Measurements from ENCODE around the gene AXL. TPM values are rescaled to one million over a fixed set of nuclear protein-coding genes. Genes with fewer than 3 reads are reported as not detected.

Gene AXL
- total and polyA plus RNA-seq, 9 of the 15 experiments (the other 6 are each of a cell fraction or from before 2014, with no cell fraction given), result 0.80 to 6.6 (median 1.6) TPM

- in situ Hi-C loops (cut with MboI), result loop anchor here (5.0 kb wide), 1 partner anchor 61 kb away; no protein-coding TSS in a partner anchor
- peak overlapping the region; percentile 92 to 99 for H3K9ac ChIP-seq (ENCODE audit: insufficient read depth in 1 of 2, low read depth in 2 of 2, low read length in 2 of 2)
- peak; percentile 70 for FAIRE-seq
- intact Hi-C loops (cut with micrococcal nuclease), result loop anchor here (5.0 kb wide), 3 partner anchors 36 to 136 kb away; partner anchors contain the start of gene TGFB1
- ChIA-PET POLR2A (interaction anchor here (0.6 to 3.0 kb wide), 28 partner anchors 9 to 465 kb away, joined by 3 to 16 read pairs (median 5); partner anchors contain the start of genes AXL, B9D2 and TGFB1), CTCF (ENCODE audit: low intra/inter-chr PET ratio) (interaction anchor here (0.7 to 2.7 kb wide), 5 partner anchors 56 to 1123 kb away, joined by 3 to 25 read pairs (median 4); no protein-coding TSS in a partner anchor)
- peaks cover 19% of the 10 kb centered on the region for H3K36me3 ChIP-seq (ENCODE audit: control insufficient read depth, insufficient read depth, low read length)
- H3K27ac ChIP-seq (ENCODE audit: extremely low read depth, low read depth, low read length), result peak overlapping the region; percentile 98
- peak; percentile 40 for ATAC-seq
- under 1% methylated on average over 43 of the region's 46 CpGs for WGBS (ENCODE audit: insufficient coverage, low coverage, missing lambda C conversion rate)
- peak overlapping the region; percentile 94 for H2AFZ ChIP-seq (ENCODE audit: low read depth, low read length)
- BruUV-seq (replicated peaks), result TSS peak; percentile 96
- peaks cover 50% of the 10 kb centered on the region for H3K79me2 ChIP-seq (ENCODE audit: control insufficient read depth, insufficient read depth, low read length)
- H3K9me1 ChIP-seq (ENCODE audit: control insufficient read depth, insufficient read depth, low read length), result no peaks in the 10 kb centered on the region
- H3K4me2 ChIP-seq (ENCODE audit: insufficient read depth, low read length), result peak overlapping the region; percentile 99
- peak overlapping the region; percentile 64 for H3K4me3 ChIP-seq
- peak; percentile 47 to 75 (median 53) for DNase-seq (ENCODE audit: extremely low read depth in 1 of 4, low spot score in 3 of 4)
- H4K20me1 ChIP-seq (replicated peaks; ENCODE audit: control insufficient read depth, insufficient read depth, low read length), result no peaks in the 10 kb centered on the region; the same call in 1 of the 2 replicates
- peaks cover 0 to 18% of the 10 kb centered on the region in 2 experiments; a peak in 2 of 5 replicates for H3K27me3 ChIP-seq (ENCODE audit: control insufficient read depth in 2 of 2, insufficient read depth in 2 of 2, low read length in 2 of 2)
- no peaks in the 10 kb centered on the region for H3K9me3 ChIP-seq (replicated peaks; ENCODE audit: control insufficient read depth, insufficient read depth, low read depth, low read length)
- peaks cover 11 to 31% of the 10 kb centered on the region in 2 experiments; a peak in 4 of 5 replicates for H3K4me1 ChIP-seq (replicated peaks in 1 of 2; ENCODE audit: control insufficient read depth in 2 of 2, insufficient read depth in 2 of 2, low read length in 2 of 2)
- peak; percentile 85 for TF ChIP-seq TBP (optimal IDR thresholded peaks at IDR 0.05; ENCODE audit: low read depth, low read length)
- TF ChIP-seq BMI1 (IDR thresholded peaks at IDR 0.05; ENCODE audit: low read length), result no peak
- TF ChIP-seq CBX5 (IDR thresholded peaks at IDR 0.05; ENCODE audit: borderline replicate concordance, low read depth), result no peak
- peak; percentile 42; the same call in 1 of the 2 replicates for TF ChIP-seq EP300 (IDR thresholded peaks at IDR 0.05; ENCODE audit: low read length)
- 0 out of 2 replicates have a peak, but pooled peaks have one; percentile 30 for TF ChIP-seq CREM (IDR thresholded peaks at IDR 0.05; ENCODE audit: low read depth)
- no peak for TF ChIP-seq DPF2 (IDR thresholded peaks at IDR 0.05)
- TF ChIP-seq AFF4 (CRISPR knock-in tag; IDR thresholded peaks at IDR 0.05), result peak; percentile 73; the same call in 1 of the 2 replicates
- TF ChIP-seq ZNF395 (CRISPR knock-in tag; IDR thresholded peaks at IDR 0.05), result no peak
- no peak for TF ChIP-seq SMARCC2 (IDR thresholded peaks at IDR 0.05; ENCODE audit: low read depth)
- no peak for TF ChIP-seq GATAD2A (IDR thresholded peaks at IDR 0.05)
- TF ChIP-seq ZBTB1 (CRISPR knock-in tag; IDR thresholded peaks at IDR 0.05; ENCODE audit: borderline replicate concordance, low read depth), result peak; percentile 97
- 0 out of 2 replicates have a peak, but pooled peaks have one; percentile 12 for TF ChIP-seq PKNOX1 (IDR thresholded peaks at IDR 0.05)
- TF ChIP-seq ZBTB9 (CRISPR knock-in tag; IDR thresholded peaks at IDR 0.05), result 0 out of 2 replicates have a peak, but pooled peaks have one; percentile 60
These were observed 44.2 kb downstream of the AXL start for GRCh38 chr19:41263042-41263849.
